ENCODE data around the gene FAM43B. TPM values are rescaled to one million over a fixed set of nuclear protein-coding genes. Genes with fewer than 3 reads are reported as not detected.

FAM43B gene
- total RNA-seq, 1 experiment from 2014 or later: 2.9 TPM

- H3K4me3 Mint-ChIP-seq: no peak overlapping the region
- H3K27ac Mint-ChIP-seq: no peak overlapping the region
- TF ChIP-seq FOXP1 (CRISPR knock-in tag; IDR thresholded peaks at IDR 0.05; ENCODE audit: borderline replicate concordance) (no peak), ZNF232 (CRISPR knock-in tag; IDR thresholded peaks at IDR 0.05) (no peak), CBFB (CRISPR knock-in tag; IDR thresholded peaks at IDR 0.05; ENCODE audit: low read depth) (no peak), TCF7 (CRISPR knock-in tag; IDR thresholded peaks at IDR 0.05; ENCODE audit: low read depth) (no peak), RORB (CRISPR knock-in tag; IDR thresholded peaks at IDR 0.05) (no peak), GABPB1 (CRISPR knock-in tag; IDR thresholded peaks at IDR 0.05) (no peak), USF2 (CRISPR knock-in tag; IDR thresholded peaks at IDR 0.05) (no peak), TEAD1 (CRISPR knock-in tag; IDR thresholded peaks at IDR 0.05) (no peak), MAX (CRISPR knock-in tag; IDR thresholded peaks at IDR 0.05) (no peak), PRDM15 (CRISPR knock-in tag; IDR thresholded peaks at IDR 0.05) (no peak), ZNF425 (CRISPR knock-in tag; conservative IDR thresholded peaks at IDR 0.05) (no peak), ZNF138 (CRISPR knock-in tag; conservative IDR thresholded peaks at IDR 0.05) (no peak), MYBL2 (CRISPR knock-in tag; IDR thresholded peaks at IDR 0.05) (no peak), ETV6 (CRISPR knock-in tag; IDR thresholded peaks at IDR 0.05) (no peak), STAT6 (CRISPR knock-in tag; conservative IDR thresholded peaks at IDR 0.05; ENCODE audit: low read depth) (no peak), HMGXB4 (CRISPR knock-in tag; IDR thresholded peaks at IDR 0.05) (no peak), FOXP4 (CRISPR knock-in tag; IDR thresholded peaks at IDR 0.05) (no peak)
- no peak for DNase-seq (ENCODE audit: low spot score)
- H3K4me1 Mint-ChIP-seq: 0 out of 2 replicates have a peak, but pooled peaks cover 3% of the 10 kb centered on the region
- POLR2A ChIA-PET: no interaction called here
- no peaks in the 10 kb centered on the region for H3K36me3 Mint-ChIP-seq
- CTCF ChIA-PET: interaction anchor here (2.0 kb wide), 1 partner anchor 103 kb away, joined by 6 read pairs; no protein-coding TSS in a partner anchor
- peaks cover 37% of the 10 kb centered on the region for H3K27me3 Mint-ChIP-seq (ENCODE audit: low read depth)
- H3K9me3 Mint-ChIP-seq: no peaks in the 10 kb centered on the region
- ATAC-seq: no peak
Measured at GRCh38 chr1:20530901-20531300, 21.5 kb upstream of the FAM43B start.

Data from WTC11 (cell line).